Chondrocyte (in vitro differentiated cells): ENCODE results near the gene ZMYND11. TPM values are rescaled to one million over a fixed set of nuclear protein-coding genes. Genes with fewer than 3 reads are reported as not detected.

Experiments used
- DNase-seq: peaks from one replicate; pipeline ENCODE4 v3.0.0; 2021; ENCODE audit warnings: mixed read lengths, low spot score
- H3K27ac Mint-ChIP-seq: one replicate; pipeline ENCODE4 v1.8.0; 2021; ENCODE audit warnings: mild to moderate bottlenecking, moderate library complexity, mixed read lengths; ENCODE audit not compliant: unreplicated experiment
- H3K27me3 Mint-ChIP-seq: 2 replicates; pipeline ENCODE4 v1.8.0; 2021; ENCODE audit warnings: low read depth, mixed read lengths
- H3K36me3 Mint-ChIP-seq: 2 replicates; pipeline ENCODE4 v1.8.0; 2021; ENCODE audit warnings: low read depth, mixed read lengths
- H3K4me1 Mint-ChIP-seq: 2 replicates; pipeline ENCODE4 v1.8.0; 2021; ENCODE audit warnings: low read depth, mild to moderate bottlenecking, mixed read lengths
- H3K4me3 Mint-ChIP-seq: one replicate; pipeline ENCODE4 v1.8.0; 2021; ENCODE audit warnings: mild to moderate bottlenecking, moderate library complexity, mixed read lengths; ENCODE audit not compliant: unreplicated experiment
- H3K9me3 Mint-ChIP-seq: 2 replicates; pipeline ENCODE4 v1.8.0; 2021; ENCODE audit warnings: low read depth, mixed read lengths
- CTCF ChIP-seq: fragments of 200-600 bp; sonication (generic); IDR thresholded peaks from 2 replicates; pipeline ENCODE4 v1.5.0; 2021; ENCODE audit warnings: antibody characterized with exemption, mild to moderate bottlenecking, moderate library complexity
- total RNA-seq: library from RNA; stranded (reverse); gene quantifications from 3 replicates; pipeline ENCODE4 v1.2.1, GENCODE V29; 2021

The ZMYND11 gene
- total RNA-seq, 1 donor from 2014 or later = 72.0 TPM

GRCh38 chr10:266974-267425 lies 131.7 kb downstream of the ZMYND11 start:
- Mint-ChIP-seq H3K4me3 (no peak overlapping the region), H3K4me1 (peaks cover 11% of the 10 kb centered on the region), H3K27me3 (no peaks in the 10 kb centered on the region), H3K27ac (no peak overlapping the region), H3K36me3 (no peaks in the 10 kb centered on the region), H3K9me3 (no peaks in the 10 kb centered on the region)
- no peak for DNase-seq
- no peak for TF ChIP-seq CTCF

GRCh38 chr10:267705-268104 lies 132.4 kb downstream of the ZMYND11 start:
- Mint-ChIP-seq H3K27ac (no peak overlapping the region), H3K4me1 (peaks cover 11% of the 10 kb centered on the region), H3K36me3 (peaks cover 1% of the 10 kb centered on the region), H3K27me3 (no peaks in the 10 kb centered on the region), H3K9me3 (no peaks in the 10 kb centered on the region), H3K4me3 (no peak overlapping the region)
- no peak for DNase-seq
- TF ChIP-seq CTCF = no peak

- H3K27ac Mint-ChIP-seq = no peak overlapping the region
- peaks cover 1% of the 10 kb centered on the region for H3K36me3 Mint-ChIP-seq
- no peaks in the 10 kb centered on the region for H3K9me3 Mint-ChIP-seq
- H3K27me3 Mint-ChIP-seq = no peaks in the 10 kb centered on the region
- H3K4me1 Mint-ChIP-seq = peaks cover 11% of the 10 kb centered on the region
- DNase-seq = no peak
- H3K4me3 Mint-ChIP-seq = no peak overlapping the region
- TF ChIP-seq CTCF = no peak
These were observed 134.3 kb downstream of the ZMYND11 start for GRCh38 chr10:269440-270074.

GRCh38 chr10:271201-271600 lies 135.9 kb downstream of the ZMYND11 start:
- peaks cover 6% of the 10 kb centered on the region for H3K36me3 Mint-ChIP-seq
- H3K4me3 Mint-ChIP-seq = no peak overlapping the region
- TF ChIP-seq CTCF = no peak
- H3K27ac Mint-ChIP-seq = no peak overlapping the region
- H3K4me1 Mint-ChIP-seq = peaks cover 11% of the 10 kb centered on the region
- no peak for DNase-seq
- no peaks in the 10 kb centered on the region for H3K9me3 Mint-ChIP-seq
- no peaks in the 10 kb centered on the region for H3K27me3 Mint-ChIP-seq

GRCh38 chr10:271722-272121 lies 136.5 kb downstream of the ZMYND11 start:
- peaks cover 7% of the 10 kb centered on the region for H3K36me3 Mint-ChIP-seq
- H3K4me3 Mint-ChIP-seq = no peak overlapping the region
- H3K27me3 Mint-ChIP-seq = no peaks in the 10 kb centered on the region
- no peak overlapping the region for H3K27ac Mint-ChIP-seq
- no peaks in the 10 kb centered on the region for H3K9me3 Mint-ChIP-seq
- H3K4me1 Mint-ChIP-seq = peaks cover 11% of the 10 kb centered on the region
- DNase-seq = no peak
- TF ChIP-seq CTCF = no peak
